ENCODE measurements around the gene JAZF1.

- TF ChIP-seq CTCF (IDR thresholded peaks at IDR 0.05; ENCODE audit: low read length) (no peak), EZH2phosphoT487 (IDR thresholded peaks at IDR 0.05; ENCODE audit: low read length) (no peak)
Measured at GRCh38 chr7:27992097-27992496, 188.5 kb downstream of the JAZF1 start.

Data from MM.1S (cell line).